ENCODE measurements around the gene DGLUCY.
"Not testable (repeated sequence)": the region's sequence is repeated elsewhere in the genome, so short reads cannot be mapped to it uniquely, and the experiment has no call there.

The DGLUCY gene

DNA sequence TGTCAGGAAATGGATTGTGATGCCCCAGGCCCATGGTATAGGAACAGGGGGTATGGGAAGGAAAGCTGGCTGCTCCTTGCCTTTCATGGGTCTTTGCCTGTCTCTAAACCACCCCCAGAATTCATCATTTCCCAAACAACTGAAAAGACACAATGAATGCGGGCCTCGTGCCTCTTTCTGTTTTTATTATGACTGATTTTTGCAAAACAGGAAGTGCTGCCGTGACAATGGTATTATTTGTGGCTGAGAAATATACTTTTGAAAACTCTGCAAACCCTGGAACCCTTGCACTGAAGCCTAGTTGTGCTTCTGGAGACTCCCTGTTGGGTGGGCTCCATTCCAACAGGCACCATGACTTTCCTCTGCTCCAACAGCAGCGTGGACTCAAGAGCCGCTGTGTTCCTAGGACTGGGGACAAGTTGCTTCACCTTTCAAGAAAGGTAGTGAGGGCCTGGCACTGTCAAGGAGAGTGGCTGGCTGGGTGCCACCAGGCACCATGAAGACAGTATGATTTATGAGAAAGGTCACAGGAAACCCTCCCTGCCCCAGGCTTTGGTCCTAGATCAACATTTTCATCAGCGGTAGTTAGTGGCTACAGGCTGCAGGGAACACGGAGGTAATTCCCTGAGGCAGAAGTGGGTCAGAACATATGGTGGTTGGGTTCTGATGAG, 4.8 kb upstream of the DGLUCY start:
- in situ Hi-C loops (cut with MboI; ENCODE audit: low sequenced_read_pairs) = no loop called here

DNA sequence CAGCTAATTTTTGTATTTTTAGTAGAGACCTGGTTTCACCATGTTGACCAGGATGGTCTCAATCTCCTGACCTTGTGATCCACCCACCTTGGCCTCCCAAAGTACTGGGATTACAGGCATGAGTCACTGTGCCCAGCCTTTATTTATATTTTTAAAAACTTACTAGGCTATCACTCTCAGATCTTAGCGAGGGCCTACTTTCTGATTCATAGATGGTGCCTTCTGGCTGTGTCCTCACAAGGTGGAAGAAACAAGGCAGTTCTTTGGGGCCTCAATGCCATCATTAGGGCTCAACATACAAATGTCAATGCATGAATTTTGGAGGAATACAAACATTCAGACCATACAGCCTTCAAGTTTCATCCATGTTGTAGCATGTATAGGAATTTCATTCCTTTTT, 2.4 kb upstream of the DGLUCY start:
- in situ Hi-C loops (cut with MboI; ENCODE audit: low sequenced_read_pairs) = no loop called here

DNA sequence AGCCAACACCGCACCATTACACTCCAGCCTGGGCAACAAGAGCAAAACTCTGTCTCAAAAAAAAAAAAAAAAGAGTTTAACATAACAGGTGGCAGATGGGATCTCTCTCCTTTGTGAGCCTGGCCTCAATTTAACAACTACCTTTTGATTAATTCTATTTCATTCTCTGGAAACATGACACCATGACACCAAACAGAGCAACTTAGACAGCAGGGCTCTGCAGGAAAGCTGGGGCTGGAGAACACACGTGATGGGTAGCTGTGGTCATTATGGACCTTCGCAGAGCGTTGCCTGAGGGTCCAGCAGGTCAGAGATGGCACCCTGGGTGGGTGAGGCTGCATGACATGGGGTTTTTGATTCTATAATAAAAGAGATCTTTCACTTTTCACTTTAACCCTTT, 1.7 kb upstream of the DGLUCY start:
- in situ Hi-C loops (cut with MboI; ENCODE audit: low sequenced_read_pairs) = no loop called here

DNA sequence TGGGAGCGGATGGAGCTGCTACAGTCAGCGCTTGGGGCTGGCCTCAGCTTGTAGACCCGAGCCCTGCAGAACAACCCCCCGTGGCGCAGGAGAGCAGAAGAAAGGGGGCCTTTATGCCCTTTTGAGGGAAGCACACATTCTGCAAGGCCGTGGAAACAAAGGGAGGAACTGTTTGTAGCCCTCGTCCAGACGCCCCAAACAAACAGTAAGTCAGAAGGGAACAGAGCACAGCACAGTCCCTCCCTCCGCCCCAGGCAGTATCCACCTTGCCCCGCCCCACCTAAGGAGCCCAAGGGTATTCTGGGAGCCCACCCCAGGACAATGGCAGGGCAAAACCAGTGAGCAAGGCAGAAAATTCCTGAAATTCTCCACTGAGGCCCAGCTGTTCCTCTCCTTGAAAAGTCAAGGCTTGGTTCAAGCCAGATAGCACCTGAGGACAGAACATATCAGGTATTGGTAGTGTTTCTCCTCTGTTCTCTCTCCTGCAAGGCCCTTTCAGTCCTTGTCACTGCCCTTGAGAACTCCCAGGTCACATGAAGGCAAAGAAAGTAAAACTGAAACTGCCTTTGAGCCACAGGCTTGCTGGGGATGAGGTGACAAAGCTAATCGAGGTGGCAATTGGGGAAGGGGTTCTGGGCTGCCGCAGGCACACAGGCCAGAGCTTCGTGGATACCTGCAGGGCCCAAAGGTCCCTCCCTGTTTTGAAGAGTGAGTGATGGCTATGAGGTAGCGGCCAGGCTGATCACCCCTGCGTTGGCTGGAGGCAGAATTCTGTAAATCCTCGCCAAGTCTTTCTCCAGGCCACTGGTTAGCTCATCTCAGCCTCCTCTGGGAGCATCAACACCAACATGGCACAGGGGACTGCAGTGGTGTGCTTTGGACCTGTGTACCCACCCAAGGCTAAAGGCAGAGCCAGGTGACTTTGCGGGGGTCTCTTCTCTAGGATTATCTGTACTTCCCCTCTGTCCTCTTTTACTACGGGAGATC, 499 bp downstream of the DGLUCY start:
- in situ Hi-C loops (cut with MboI; ENCODE audit: low sequenced_read_pairs) = no loop called here

DNA sequence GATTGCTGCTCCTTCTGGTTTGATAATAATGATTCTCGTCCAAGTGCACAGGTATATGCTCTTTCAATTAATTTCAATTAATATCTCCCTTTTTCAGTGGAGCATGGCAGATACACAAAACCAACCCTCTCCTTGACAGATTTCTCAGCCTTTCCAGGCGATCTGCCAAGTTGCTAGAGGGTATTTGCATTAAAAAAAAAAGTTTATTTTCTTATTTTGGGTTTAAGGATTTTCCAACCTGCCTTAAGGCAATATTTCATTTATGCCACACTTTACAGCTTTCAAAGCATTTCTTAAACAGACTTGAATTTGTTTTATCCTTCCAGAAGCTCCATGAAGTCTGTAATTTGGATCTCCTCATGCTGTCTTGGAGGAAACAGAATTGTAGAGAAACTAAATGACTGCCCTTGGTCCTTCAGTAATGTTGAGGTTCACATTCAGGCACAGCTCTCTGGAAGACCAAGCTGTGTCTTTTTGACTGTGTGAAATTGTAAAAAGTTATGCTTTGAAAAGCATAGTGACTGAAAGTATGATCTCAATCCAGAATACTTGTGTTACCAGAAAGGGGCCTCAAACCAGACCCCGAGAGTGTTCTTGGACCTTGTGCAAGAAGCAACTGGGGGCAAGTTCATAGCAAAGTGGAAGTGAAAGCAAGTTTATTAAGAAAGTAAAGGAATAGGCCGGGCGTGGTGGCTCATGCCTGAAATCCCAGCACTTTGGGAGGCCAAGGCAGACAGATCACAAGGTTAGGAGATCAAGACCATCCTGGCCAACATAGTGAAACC, 2.3 kb downstream of the DGLUCY start:
- in situ Hi-C loops (cut with MboI; ENCODE audit: low sequenced_read_pairs) = no loop called here

DNA sequence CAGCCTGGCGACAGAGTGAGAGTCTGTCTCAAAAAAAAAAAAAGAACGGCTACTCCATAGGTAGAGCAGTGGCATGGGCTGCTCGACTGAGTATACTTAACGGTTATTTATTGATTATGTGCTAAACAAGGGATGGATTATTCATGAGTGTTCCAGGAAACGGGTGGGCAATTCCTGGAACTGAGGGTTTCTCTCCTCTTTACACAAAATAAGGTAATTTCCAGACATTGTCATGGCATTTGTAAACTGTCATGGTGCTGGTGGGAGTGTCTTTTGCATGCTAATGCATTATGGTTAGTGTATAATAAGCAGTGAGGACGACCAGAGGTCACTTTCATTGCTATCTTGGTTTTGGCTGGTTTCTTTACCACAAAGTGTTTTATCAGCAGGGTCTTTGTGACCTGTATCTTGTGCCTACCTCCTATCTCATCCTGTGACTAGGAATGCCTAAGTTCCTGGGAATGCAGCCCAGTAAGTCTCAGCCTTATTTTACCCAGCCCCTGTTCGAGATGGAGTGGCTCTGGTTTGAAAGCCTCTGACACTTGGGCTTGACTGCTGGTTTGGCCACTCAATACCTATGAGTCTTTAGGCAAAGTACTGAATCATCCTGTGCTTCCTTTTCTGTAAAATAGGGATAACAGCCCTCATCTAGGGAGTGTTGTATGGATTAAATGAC, 3.2 kb downstream of the DGLUCY start:
- in situ Hi-C loops (cut with MboI; ENCODE audit: low sequenced_read_pairs) = no loop called here

DNA sequence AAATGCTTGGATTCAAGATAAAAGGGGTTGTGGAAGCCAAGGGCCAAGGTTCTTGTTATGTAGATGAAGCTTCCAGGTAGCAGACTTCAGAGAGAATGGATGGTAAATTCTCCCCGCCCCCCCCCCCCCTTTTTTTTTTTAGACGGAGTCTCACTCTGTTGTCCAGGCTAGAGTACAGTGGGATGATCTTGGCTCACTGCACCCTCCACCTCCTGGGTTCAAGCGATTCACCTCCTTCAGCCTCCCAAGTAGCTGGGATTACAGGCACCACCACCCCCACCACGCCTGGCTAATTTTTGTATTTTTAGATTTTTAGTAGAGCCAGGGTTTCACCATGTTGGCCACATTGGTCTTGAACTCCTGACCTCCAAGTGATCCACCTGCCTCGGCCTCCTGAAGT, 4.1 kb downstream of the DGLUCY start:
- in situ Hi-C loops (cut with MboI; ENCODE audit: low sequenced_read_pairs) = no loop called here

DNA sequence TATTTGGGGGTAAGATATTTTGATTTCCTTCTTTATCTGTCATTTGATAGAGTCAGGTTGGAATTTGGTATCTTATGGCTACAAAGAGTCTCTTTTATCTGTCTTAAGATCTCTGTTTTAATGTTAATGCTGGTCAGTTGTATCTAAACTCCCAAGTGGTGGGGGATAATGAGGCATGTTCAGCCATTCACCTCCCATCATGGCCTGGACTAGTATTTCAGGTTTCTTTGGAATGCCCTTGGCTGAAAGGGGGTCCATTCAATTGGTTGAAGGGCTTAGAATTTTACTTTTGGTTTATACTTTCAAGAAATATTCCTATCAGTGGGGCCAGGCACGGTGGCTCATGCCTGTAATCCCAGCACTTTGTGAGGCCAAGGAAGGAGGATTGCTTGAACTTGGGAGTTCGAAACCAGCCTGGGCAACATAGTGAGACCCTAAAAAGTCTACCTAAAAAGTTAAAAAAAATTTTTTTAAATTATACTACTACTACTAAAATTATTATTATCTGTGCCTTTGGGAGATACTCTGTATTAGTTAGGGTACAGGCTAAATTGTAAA, 4.7 kb downstream of the DGLUCY start:
- in situ Hi-C loops (cut with MboI; ENCODE audit: low sequenced_read_pairs) = no loop called here

DNA sequence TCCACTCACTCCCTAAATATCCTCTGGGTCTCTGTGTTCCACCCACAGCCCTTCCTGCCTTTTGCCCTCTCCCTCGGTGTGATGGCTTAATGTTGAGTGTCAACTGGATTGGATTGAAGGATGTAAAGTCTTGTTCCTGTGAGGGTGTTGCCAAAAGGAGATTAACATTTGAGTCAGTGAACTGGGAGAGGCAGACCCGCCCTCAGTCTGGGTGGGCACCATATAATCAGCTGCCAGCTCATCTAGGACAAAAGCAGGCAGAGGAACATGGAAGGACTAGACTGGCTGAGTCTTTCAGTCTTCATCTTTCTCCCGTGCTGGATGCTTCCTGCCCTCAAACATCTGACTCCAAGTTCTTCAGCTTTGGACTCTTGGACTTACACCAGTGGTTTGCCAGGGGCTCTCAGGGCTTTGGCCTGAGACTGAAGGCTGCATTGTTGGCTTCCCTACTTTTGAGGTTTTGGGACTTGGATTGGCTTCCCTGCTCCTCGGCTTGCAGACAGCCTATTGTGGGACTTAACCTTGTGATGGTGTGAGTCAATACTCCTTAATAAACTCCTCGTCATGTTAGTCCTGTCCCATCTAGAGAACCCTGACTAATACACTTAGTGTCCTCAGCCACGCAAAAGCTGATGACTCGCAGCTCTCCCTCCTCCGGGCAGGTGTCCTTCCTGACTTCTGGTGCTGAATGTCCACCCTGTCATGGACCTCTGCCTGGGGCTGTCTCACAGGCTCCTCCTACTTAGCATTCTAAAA, 5.9 kb downstream of the DGLUCY start:
- in situ Hi-C loops (cut with MboI; ENCODE audit: low sequenced_read_pairs) = no loop called here

DNA sequence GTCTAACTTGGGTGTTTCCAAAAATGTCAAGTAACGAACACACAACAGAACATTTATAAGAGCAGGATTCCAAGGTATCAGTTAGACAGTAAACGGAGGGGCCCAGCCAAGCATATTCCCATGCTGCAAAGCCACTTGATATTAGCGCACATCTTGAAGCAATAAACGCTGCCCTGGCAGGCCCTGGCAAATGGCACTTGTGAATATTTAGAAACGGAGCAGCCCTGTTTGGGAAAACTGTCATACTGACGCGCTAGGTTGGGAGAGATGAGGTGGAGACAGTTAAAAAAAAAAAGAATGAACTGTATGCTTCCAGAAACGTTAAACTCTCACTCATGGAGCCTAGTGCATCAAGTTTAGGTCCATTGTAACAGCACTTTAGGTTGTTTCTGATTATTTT, 9.3 kb downstream of the DGLUCY start:
- in situ Hi-C loops (cut with MboI; ENCODE audit: low sequenced_read_pairs) = no loop called here

DNA sequence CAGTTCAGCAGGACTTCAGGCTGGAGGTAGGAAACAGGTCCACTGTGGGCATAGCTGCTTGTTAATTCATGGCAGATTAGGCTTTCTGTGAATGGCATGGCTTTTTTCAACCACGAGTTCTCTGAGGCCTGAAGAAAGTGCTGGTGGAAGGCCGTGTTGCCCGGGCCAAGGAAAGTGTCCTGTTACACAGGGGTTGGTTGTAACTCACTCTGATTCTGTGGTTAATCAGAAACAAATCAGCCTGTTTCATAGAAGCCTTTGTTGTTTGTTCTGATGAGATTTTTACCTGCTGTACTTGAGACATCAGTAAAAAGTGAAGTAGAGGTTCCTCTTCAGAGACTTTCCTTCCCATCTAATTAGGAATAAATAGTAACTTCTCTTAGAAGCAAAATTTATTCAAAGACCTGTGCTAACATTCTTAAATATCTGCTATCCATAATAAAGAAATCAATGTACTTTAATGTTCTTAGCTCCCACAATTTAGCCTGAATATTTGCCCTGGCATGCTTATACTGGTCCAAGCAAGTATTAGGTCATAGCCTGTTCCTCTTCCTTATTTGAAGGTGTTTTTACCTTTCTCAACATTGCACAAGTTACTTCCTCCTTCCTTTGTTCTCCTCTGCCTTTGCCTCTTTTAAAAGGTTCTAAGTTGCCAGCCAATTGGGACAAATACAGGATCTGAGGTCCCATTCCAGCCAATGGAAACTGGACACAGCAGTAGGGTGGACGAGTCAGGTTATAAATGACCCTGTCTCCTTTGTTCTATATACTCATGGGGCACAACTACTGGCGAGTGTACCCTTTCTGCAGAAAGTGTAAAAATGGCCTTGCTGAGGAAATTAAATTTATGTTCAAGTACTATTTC, 10.8 kb downstream of the DGLUCY start:
- in situ Hi-C loops (cut with MboI; ENCODE audit: low sequenced_read_pairs) = not testable (repeated sequence)

DNA sequence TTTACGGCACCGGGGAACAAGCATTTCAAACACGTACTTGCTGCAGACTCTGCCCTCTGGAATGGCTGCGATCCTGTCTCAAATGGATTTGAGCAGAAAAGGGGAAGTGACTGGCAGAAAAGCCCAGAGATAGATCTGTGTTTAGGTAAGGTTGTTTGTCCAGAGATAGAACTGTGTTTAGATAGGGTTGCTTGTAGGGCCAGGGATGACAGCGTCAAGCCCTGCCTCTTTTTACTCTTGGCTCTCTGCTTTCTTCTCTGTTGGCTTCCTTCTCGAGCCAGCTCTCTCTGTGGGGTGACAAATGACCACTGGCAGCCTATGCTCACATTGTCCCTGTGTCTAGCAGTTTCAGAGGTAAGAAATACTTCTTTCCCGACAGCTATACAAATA, 11.4 kb downstream of the DGLUCY start:
- in situ Hi-C loops (cut with MboI; ENCODE audit: low sequenced_read_pairs) = no loop called here

DNA sequence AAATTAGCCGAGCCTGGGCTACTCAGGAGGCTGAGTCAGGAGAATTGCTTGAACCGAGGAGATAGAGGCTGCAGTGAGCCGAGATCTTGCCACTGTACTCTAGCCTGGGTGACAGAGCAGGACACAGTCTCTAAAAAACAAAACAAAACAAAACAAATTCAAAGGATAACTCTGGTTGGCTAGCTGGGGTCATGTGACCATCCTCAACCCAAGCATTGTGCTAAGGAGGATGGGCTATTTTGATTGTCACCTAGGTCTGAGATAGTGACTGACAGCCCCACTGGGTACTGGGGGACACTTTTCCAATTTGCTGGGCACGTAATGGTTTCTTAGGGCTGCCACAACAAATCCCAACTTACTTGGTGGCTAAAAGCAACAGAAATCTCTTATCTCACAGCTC, 11.9 kb downstream of the DGLUCY start:
- in situ Hi-C loops (cut with MboI; ENCODE audit: low sequenced_read_pairs) = no loop called here

DNA sequence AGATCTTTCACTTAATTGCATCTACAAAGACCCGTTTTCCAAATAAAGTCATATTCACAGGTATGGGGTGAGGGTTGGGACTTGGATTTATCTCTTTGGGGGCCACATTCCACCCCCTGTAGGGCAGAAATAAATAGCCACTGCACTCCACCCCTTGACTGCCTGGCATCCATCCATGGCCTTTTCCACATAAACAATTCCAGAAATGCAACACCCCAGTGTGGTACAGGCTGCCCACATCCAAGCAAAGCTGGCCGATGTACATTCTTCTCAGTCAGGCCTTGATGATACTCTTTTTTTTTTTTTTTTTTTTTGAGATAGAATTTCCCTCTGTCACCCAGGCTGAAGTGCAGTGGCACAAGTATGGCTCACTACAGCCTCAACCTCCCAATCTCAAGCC, 12.9 kb downstream of the DGLUCY start:
- in situ Hi-C loops (cut with MboI; ENCODE audit: low sequenced_read_pairs) = no loop called here

DNA sequence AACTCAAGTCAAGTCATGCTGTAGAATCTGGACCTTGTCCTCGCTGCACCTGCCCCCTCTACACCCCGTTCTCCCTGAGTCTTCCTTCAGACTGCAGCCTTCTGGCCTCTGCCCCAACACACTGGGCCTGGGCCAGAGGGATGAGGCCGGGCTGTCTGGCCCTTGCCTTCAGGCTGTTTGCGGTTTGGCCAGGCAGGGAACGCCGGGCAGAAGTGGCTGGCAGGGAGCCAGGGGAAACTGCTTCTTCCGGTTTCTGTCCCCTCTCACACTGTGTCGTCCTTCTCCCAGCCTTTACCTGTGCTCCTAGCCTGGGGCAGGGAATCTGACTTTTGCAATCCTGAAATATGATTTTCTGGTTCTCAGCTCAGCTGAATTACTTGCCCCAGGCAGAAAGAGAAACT, 13.5 kb downstream of the DGLUCY start:
- in situ Hi-C loops (cut with MboI; ENCODE audit: low sequenced_read_pairs) = no loop called here

DNA sequence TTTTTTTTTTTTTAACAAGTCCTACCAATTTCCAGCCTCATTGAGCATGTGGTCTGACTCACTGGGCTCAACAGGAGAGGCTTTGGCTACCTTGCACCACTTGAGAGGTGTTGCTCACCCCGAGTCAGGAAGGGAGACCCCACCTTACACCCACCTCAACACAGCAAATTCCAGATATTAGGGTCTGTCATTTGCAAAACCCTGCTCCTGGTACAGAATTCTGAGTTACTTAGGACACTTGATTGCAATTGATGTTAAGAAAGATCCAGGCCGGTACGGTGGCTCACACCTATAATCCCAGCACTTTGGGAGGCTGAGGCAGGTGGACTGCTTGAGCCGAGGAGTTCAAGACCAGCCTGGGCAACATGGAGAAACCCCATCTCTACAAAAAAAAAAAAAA, 14.1 kb downstream of the DGLUCY start:
- in situ Hi-C loops (cut with MboI; ENCODE audit: low sequenced_read_pairs) = no loop called here

DNA sequence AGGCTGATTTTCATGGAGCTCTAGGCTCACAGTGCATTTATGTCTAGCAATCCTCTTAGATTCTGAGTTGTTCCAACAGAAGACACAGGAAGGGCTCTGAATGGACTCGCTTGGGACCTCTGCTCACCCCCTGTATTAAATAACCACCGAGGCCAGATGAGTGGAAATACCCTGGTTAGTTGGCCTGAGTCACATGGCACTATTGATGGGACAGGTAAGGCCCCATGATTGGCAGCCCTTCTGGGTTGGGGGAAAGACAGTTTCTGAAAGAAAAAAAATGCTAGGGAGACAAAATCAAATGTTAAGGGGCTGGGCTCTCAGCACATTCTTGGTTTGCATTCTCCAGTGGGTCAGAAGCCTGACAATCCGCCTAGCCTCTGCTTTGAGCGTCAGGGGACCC, 14.8 kb downstream of the DGLUCY start:
- in situ Hi-C loops (cut with MboI; ENCODE audit: low sequenced_read_pairs) = no loop called here

DNA sequence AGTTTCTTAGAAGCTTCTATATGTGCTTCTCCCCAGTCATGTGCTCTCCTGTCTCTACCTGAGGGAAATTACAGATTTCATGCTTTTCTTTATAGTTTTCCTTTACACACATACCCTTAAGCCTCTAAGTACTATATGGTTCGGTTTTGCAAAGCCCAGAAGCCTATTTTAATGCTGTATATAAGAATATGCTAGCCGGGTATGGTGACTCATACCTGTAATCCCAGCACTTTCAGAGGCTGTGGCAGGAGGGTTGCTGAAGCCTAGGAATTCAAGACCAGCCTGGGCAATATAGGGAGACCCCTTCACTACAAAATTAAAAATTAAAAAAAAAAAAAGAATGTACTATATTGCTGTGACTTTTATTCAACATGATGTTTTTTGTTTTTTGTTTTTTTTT, 15.4 kb downstream of the DGLUCY start:
- in situ Hi-C loops (cut with MboI; ENCODE audit: low sequenced_read_pairs) = no loop called here

DNA sequence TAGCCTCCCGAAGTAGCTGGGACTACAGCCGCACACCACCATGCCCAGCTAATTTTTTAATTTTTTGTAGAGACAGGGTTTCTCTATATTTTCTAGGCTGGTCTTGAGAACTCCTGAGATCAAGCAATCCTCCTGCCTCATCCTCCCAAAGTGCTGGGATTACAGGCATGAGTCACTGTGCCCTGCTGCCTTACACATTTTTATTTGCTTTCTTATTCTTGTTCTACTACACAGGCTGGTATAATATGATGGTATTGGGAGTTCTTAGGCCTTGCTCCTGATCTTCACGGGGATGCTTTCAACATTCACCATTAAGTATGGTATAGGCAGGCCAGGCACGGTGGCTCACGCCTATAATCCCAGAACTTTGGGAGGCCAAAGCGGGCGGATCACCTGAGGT, 21.2 kb downstream of the DGLUCY start:
- in situ Hi-C loops (cut with MboI; ENCODE audit: low sequenced_read_pairs) = no loop called here
